Mucosa of gallbladder (tissue), 1 donor: ENCODE results near the gene FOXD4L3. TPM values are rescaled to one million over a fixed set of nuclear protein-coding genes. Genes with fewer than 3 reads are reported as not detected.
"Not testable (repeated sequence)": the region's sequence is repeated elsewhere in the genome, so short reads cannot be mapped to it uniquely, and the experiment has no call there.

ENCODE experiments used
- DNase-seq: peaks from one replicate; pipeline ENCODE4 v3.0.0-alpha.2; 2020; ENCODE audit warnings: low spot score
- total RNA-seq: library from RNA; stranded (reverse); gene quantifications from one replicate; pipeline ENCODE4 v1.2.1, GENCODE V29; 2021
- donor health status: DM: no; HTN: no; CAD: no.

The FOXD4L3 gene
- total RNA-seq, result not detected

DNA sequence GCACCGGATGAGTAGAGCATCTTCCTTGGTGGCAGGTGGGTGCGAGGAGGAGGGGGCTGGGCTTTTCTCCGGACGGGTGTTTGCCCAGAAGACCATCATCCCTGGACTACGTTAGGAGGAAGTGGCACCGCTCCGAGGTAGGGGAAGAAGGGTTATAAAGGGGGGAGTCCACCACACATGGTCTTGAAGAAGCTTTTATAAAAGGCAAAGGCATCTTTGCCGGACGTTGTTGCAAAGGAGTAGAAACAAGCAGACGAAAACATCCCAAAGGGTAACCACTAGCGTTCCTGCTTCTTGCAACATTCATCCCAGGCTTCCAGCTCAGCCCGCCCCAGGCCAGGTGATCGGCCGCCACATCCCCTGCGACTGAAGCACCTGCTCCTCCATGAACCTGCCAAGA is at the start of gene FOXD4L3:
Gene FOXD4L3, plus strand, starts transcription at position 301 of the 400 bp plus-strand sequence. Its CDS starts 85 bp downstream, at position 386.
- not testable (repeated sequence) for DNase-seq

DNA sequence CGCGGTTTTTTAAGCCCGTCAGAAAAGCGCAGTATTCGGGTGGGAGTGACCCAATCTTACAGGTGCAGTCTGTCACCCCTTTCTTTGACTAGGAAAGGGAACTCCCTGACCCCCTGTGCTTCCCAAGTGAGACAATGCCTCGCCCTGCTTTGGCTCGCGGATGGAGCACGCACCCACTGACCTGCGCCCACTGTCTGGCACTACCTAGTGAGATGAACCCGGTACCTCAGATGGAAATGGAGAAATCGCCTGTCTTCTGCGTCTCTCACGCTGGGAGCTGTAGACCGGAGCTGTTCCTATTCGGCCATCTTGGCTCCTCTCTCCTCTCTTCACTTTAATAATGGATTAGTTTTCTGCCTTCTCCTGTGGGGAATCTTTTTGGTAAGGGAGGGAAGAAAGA is 21.6 kb upstream of the FOXD4L3 start:
- DNase-seq, result not testable (repeated sequence)

DNA sequence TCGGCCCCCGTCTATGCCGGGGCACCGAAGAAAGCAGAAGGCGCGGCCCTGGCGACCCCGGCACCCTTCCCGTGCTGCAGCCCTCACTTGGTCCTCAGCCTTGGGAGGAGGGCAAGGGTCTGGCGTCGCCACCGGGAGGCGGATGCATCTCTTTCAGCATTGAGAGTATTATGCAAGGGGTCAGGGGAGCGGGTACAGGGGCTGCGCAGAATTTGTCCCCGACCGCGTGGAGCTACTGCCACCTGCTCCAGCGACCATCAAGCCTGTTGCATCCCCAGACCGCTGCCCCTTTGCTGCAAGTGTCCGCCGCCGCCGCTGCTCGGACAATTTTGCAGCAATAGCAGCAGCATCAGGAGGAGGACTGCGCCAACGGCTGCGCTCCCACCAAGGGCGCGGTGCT is 1.1 kb downstream of the FOXD4L3 start:
- DNase-seq, result not testable (repeated sequence)

DNA sequence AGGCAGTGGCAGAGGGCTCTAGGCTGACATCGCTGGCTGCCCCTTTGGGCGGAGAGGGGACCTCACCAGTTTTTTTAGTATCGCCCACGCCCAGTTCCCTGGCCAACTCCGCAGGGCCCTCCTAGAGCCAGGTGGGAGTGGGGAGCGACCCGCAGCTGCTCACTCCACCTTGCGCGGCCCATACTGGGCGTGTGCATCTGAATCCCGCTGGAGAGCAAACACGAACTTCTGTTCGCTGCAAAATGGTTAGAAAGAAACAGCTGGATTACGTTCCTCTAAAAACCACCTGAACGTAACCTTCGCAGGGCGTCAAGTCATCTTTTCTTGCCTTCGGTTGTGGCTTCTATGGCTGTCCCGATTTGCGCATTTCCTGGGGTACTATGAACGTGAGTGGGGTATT is 1.5 kb downstream of the FOXD4L3 start:
- DNase-seq, result not testable (repeated sequence)

DNA sequence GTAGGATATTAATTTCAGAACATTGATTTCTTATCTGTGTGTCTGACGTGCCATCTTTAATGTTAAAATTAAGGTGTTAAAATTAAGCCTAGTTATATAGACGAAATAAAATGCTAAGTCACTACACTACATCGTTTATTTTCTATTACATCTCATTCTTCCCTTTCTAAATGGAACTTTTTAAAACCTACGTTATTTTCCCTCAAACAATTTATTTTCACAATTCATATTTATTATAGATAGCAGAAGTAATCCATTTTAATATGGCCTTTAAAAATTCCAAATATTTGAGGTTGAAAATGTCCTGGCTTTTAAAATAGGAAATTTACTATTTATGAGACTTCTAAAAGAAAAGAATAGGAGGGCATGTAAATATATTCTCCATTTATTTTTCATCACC is 2.1 kb downstream of the FOXD4L3 start:
- DNase-seq, result not testable (repeated sequence)

DNA sequence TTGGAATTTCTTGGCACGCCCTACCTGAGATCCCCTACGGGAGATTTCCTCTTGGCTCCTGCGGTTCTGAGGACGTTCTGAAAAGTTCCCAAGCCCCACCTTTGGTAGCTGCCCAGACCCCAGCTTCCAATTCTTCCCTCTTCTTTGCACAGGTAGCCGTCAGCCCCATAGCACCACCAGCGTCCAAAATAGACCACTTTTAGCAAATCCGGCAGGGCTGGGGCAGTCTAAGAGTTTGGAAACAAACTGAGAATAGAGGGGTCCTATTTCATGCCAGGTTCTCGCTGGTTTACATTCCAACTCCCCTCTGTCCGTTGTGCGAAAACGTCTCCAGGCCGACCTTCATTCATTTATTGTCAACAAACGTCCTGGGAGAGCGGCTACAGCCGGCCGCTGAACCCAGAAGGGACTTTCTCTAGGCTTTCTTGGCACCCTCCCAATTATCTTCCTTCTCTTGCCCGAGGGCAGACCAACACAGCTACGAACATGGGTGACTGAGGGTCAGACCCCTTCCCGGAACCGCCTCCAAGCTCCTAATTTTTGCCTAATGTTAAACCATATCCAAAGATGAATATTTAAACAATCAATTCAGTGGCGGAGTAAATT is 3.1 kb downstream of the FOXD4L3 start:
- DNase-seq, result not testable (repeated sequence)

DNA sequence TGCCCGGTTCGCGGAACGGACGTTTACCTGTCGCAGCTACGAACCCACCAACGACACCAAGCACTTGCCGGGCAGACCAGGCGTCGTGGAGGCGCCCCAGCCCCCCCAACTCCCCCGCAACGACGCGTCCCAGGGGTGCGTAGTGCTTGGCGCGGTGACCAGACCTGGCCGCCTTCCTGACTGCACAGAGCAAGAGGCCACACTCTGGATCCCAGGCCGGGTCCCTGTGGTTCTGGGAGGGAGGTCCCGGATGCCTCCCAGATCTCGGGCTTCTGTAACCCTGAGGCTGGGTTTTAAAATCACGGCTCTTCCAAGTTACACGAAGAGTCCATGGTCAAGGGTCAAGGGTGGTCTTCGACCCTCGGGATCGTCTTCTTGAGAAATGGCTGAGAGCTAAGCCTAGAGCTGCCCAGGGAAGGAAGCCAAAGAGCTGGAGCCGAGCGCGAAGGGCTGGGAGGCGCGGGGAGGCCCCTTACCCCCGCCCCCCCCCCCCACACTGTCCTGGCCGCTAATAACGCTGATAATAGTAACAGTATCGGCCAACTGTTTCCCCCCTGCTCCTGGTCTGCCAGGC is 3.8 kb downstream of the FOXD4L3 start:
- not testable (repeated sequence) for DNase-seq

DNA sequence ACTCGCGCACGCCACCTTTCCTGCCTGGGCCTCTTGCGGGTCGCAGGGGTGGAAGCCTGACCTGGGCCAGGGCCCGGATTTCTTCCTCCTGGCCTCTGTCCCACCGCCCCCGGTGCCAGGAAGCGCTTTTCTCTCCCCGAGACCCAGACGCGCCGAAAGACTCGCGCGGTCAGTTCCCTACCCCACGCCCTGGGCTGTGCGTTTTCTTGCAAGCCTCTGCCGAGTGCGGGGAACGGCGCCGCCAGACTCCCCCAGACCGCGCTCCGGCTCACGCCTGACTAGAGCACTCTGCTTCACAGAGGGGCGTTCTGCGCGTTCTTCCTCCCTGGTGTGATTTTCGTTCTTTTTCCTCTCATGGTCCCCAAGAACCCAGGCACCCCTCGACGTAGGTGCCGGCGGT is 4.5 kb downstream of the FOXD4L3 start:
- DNase-seq, result not testable (repeated sequence)

DNA sequence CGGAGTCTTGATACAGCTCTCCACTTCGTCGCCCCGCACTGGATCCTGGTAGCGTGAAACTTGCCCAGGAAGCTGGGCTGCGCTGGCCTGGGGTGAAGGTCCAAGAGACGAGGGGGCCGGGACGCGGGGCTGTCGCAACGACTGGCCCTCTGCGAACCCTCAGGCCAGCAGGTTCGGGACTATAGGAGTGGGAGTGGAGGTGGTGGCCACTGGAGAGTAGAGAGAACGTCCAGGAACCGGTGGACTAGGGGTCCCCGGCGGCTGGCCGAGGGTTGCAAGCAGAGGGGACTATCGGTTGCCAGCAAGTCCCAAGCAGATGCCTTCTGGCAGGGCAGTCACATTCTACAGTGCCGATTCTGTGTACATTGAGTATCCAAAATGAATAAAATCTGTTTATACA is 5.0 kb downstream of the FOXD4L3 start:
- not testable (repeated sequence) for DNase-seq

DNA sequence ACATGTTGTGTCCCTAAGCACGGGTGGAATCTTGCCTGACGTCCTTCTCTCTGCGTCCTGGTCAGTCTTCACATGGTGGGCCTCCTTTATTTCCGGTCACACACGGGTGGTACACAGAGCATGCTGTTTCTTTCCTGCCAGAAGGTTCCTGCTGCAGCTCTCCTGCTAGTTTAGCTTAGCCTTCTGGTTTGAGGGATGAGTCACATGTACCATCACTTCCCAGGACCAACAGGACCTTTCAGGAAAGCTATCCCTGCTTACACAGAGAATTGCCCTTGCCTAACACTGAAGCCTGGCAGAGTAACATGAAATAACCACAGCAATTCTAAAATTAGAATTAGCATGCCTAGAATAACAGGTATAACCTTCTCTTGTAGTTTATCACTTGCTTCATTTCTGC is 8.5 kb downstream of the FOXD4L3 start:
- DNase-seq, result not testable (repeated sequence)

DNA sequence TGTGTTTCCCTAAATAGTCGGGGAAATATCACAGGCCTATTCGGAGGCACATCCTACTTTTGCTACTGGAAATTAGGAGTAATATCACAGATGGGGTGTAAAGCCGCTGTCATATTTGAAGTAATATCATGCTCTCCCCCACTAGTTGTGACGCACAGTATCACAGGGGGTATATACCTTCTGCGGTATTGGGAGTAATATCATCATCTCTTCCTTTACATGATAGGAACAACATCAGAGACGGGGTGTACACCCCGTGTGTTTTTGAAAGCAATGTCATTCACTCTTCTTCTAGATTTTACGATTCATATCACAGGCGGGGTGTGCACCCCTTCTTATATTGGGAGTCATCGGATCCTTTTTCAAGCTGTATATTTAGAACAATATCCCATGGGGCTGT is 15.5 kb downstream of the FOXD4L3 start:
- not testable (repeated sequence) for DNase-seq

DNA sequence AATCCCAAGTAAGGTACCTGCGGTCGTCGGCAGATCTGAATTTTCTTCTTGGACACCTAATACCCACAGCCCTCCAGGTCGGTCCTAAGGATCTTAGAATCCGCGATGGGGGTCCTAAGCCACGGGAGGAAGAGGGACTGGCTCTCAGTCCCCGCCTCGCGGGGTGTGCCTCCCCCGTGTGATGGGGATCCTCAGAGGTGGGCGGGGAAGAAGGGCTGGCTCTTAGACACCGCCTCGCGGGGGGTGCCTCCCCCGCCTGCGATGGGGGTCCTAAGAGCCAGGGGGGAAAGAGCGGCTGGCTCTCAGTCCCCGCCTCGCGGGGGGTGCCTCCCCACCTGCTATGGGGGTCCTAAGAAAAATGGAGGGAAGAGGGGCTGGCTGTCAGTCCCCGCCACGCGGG is 21.1 kb downstream of the FOXD4L3 start:
- not testable (repeated sequence) for DNase-seq

DNA sequence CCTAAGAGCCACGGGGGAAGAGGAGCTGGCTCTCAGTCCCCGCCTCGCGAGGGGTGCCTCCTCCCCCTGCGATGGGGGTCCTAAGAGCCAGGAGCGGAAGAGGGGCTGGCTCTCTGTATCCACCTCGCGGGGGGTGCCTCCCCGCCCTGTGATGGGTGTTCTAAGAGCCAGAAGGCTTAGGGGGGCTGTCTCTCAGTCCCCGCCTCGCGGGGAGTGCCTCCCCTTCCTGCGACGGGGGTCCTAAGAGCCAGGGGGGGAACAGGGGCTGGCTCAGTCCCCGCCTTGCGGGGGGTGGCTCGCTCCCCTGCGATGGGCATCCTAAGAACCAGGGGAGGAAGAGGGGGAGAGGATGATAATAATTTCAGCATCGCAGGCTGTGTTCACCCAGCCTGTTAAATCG is 21.9 kb downstream of the FOXD4L3 start:
- not testable (repeated sequence) for DNase-seq

DNA sequence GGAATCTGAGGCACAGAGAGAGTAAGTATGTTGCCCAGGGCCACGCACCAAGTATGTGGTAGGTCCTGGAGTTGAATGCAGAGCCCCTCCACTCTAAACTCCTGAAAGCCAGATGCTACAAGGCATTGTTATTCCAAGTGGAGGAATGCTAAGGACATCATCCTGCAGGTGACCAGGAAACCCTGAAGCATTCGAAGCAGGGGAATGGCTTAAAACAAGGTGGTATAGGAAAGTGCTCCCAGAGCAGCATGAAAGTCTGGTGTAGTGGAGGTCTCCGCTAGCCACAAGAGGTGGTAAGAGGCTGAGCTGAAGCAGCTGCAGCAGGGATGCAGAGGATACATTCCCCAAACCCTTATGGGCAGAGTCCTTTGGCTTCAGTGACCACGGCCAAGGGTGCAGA is 26.4 kb downstream of the FOXD4L3 start:
- DNase-seq, result not testable (repeated sequence)

DNA sequence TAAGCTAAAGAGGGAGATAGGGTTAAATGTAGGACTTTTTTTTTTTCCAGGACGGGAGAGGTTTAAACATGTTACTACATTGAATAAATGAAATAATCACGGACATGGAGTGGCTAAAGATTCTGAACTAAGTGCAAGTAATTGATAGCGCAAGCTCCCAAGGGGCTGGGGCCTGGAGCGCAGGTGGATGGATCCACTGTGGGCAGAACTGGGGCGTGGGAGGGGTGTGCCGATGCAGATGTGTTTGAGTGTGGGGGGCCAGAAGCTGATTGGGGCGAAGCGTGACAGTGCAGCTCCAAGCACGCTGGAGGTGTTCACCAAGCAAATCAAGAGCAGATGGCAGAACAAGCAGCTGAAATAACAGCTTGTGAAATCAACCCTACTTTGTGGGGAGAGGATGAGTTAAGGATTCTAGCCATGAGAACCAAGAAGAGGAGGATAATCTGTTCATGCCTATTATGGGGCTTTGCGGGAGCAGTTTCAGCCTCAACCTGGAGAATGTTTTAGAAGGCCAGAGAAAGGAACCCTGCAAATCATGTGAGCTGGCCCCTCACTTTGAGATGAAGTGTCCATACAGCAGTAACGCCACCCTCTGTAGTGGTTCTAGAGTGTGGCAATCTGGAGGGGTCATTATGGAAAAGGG is 28.0 kb downstream of the FOXD4L3 start:
- DNase-seq, result not testable (repeated sequence)

DNA sequence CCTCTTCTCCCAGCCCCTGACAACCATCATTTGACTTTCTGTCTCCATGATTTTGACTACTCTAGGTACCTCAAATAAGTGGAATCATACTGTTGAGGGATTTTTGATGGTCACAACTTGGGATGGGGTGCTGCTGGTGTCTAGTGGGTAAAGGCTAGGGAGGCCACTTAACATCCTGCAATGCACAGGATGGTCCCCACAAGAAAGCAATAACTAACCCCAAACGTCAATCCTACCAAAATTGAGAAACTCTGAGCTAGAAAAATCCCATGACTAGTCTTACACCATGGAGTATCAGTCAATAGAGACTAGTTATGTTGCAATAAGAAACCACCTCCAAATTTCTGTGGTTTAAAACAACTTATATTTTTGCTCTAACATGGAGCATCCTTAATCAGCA is 29.5 kb downstream of the FOXD4L3 start:
- not testable (repeated sequence) for DNase-seq

DNA sequence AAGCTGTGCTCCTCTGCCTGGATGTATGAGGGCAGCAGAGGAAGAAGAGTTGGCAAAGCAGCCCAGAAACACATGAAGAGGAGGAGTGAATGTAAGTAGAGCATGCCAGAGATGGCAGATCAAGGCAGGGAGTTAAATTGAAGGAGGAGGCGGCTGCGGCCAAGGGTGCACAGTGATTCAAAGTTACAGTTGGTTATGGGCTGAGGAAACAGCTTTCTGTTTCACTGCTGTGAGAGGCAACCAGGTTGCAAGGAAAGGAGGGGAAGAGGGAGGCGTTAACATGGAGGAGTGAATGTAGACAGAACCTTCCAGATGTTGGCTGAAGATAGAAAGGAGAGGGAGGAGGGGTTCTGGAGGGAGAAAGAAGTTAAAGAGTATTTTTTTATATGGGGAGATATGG is 33.3 kb downstream of the FOXD4L3 start:
- DNase-seq, result not testable (repeated sequence)

DNA sequence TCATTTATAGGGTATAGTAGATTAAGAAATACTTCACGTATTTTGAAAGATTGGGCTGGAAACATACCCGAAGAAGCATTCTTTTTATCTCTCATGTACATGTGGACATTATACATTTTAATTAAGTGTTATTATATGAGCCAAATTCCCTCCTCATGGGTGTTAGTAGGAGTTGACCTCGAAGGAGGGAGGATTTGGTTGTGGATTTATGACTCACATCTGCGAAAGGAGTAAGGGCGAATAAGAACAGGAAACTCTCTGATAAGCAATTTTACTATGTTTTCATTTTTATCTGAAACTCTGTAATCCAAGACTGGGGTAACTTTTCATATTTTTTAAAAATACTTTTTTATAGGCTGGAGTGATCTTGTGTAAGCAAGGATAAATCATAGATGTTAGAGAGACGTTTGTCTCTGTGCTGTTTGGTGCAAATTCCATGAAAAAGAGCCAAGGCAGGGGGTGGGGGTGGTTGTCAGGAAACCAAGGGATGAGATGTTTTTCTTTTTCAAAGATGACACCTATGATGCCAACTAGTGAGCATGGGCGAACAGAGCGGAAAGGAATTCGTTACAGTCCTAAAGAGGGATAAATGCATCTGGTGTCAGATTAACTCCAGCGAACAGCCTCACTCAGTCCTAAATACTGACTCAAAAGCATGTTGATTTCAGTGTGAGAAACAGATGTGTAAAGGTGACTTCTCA is 34.1 kb downstream of the FOXD4L3 start:
- DNase-seq, result not testable (repeated sequence)

DNA sequence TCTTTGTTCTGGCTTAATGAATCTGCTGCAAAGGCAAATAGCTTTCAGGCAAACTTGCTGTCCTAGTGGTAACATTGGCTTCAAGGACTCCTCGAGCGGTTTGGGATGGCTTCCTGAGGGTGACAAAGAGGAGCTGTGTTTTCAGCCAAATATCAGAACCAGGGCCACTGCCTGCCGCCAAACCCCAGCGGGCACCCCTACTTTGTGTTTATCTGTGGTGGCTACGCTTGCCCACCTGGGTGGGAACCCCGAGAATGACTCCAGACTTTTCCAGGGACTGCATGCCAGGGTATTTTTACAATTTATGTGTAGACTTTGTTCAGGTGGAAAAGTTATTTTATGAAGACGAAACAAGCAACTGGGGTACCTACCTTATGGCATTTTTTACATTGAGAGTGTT is 35.3 kb downstream of the FOXD4L3 start:
- not testable (repeated sequence) for DNase-seq

DNA sequence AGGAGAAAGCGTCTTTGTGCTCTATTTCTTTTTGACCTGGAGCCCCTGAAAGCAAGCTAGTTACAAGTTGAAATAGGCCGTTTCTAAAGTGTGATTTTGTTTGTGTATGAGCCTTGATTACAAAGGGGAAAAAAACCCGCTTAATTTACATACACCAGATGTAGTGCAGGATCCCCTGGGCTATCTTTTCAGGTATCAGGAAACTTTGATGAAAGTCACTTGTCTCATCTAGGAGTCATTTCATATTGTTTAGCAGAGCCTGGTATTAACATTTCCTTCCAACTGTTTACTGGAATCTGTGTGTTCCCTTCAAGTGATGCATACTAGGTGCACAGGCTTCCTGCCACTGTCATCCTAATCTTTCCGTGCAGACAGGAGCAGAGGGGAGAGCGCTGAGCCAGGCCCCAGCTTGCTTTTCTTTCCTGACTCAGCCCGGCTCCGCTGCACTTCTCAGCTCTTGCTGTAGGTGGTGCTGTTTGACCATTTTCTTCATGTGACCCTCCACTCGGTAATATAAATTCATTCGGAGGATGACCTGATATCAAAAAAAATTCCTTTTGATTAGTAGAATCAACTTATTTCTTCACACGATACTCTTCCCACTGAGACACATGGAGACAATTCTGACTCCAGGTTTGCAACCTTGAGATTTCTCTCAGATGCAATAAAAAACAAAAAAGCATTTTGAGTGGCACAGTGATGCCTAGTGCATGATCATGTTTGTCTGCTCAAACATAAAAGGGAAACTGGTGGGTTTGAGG is 39.8 kb downstream of the FOXD4L3 start:
- not testable (repeated sequence) for DNase-seq

DNA sequence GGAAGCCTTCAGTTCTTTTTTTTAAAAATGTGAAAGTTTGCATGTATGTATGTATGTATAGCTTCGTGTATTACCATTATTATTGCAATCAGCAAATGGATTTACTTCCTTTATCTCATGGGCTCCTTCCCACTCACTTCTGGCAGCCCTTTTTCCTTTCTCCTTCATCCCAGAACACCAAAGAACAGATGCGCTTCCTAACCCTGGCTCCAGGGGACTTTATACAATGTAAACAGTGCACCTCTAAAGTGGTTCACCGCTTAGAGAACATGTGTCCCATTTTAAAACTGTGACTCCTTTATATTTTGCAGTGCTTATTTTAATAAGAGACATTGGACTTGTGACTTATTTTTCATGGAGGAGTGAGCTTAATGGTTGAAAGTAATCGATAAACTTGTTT is 40.6 kb downstream of the FOXD4L3 start:
- not testable (repeated sequence) for DNase-seq

DNA sequence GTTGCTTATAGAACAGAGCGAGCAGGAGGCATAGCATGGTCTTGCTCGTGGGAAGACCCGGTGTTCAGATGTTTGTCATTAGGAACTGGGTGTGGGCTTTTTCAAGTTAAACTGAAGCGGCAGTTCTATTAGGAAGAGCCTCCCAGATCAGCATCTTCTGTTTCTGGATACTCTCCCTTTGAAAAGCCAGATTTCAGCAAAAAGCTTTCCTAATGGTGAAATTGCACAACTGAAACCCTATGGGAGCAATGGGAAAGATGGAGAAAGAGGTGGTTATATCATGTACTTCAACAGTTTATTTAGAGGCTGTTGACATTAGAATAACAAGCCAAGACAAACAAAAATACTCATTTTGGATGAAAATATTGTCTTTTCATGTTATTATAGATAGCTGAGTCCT is 41.3 kb downstream of the FOXD4L3 start:
- DNase-seq, result not testable (repeated sequence)
